ENCODE results near the gene CCR4. TPM values are rescaled to one million over a fixed set of nuclear protein-coding genes. Genes with fewer than 3 reads are reported as not detected.
"Not testable (repeated sequence)": the region's sequence is repeated elsewhere in the genome, so short reads cannot be mapped to it uniquely, and the experiment has no call there.

CCR4 gene
- total and polyA plus RNA-seq, 7 donors = 0.03 to 0.10 TPM; not detected in 5

- intact Hi-C loops (cut with DNase I) = no loop called here
Observed at GRCh38 chr3:32912046-32912445, 39.4 kb upstream of the CCR4 start.

GRCh38 chr3:32913790-32914446 lies 37.5 kb upstream of the CCR4 start:
- intact Hi-C loops (cut with DNase I) = no loop called here
- peak in 3 of 4 donors; percentile 46 to 77 (median 53) for ATAC-seq

More at GRCh38 chr3:32912046-32912445, 39.4 kb upstream of the CCR4 start:
- Histone ChIP-seq H3K4me3 (no peak overlapping the region), H3K4me1 (no peaks in the 10 kb centered on the region), H3K27ac (no peak overlapping the region), H3K27me3 (ENCODE audit: insufficient read depth in 3 of 3, low read length in 2 of 3) (no peaks in the 10 kb centered on the region), H3K36me3 (ENCODE audit: insufficient read depth in 1 of 2, low read depth in 1 of 2) (no peaks in the 10 kb centered on the region), H3K9me3 (no peaks in the 10 kb centered on the region)
- TF ChIP-seq CTCF (IDR thresholded peaks at IDR 0.05) = no peak
- ATAC-seq (no peak), DNase-seq (no peak)
- WGBS, 3 donors = 79 to 84% (median 83%) methylated on average over 1 of the region's 1 CpG

GRCh38 chr3:32919920-32920319 lies 31.5 kb upstream of the CCR4 start:
- no peak for TF ChIP-seq CTCF (IDR thresholded peaks at IDR 0.05)
- ATAC-seq (no peak), DNase-seq (no peak)
- H3K36me3 ChIP-seq (ENCODE audit: insufficient read depth in 1 of 2, low read depth in 1 of 2) = no peaks in the 10 kb centered on the region
- no peaks in the 10 kb centered on the region for H3K27me3 ChIP-seq (ENCODE audit: insufficient read depth in 3 of 3, low read length in 2 of 3)
- H3K9me3 ChIP-seq = no peaks in the 10 kb centered on the region
- intact Hi-C loops (cut with DNase I) = no loop called here
- H3K27ac ChIP-seq = no peak overlapping the region
- H3K4me3 ChIP-seq = no peak overlapping the region
- WGBS, 3 donors = 85 to 93% (median 87%) methylated on average over 2 of the region's 2 CpGs
- no peaks in the 10 kb centered on the region for H3K4me1 ChIP-seq

More at GRCh38 chr3:32913790-32914446, 37.5 kb upstream of the CCR4 start:
- H3K27me3 ChIP-seq (ENCODE audit: insufficient read depth in 3 of 3, low read length in 2 of 3) = no peaks in the 10 kb centered on the region
- no peaks in the 10 kb centered on the region for H3K9me3 ChIP-seq
- H3K27ac ChIP-seq = no peak overlapping the region
- 35 to 51% (median 38%) methylated on average over 7 of the region's 7 CpGs for WGBS, 3 donors
- TF ChIP-seq CTCF (IDR thresholded peaks at IDR 0.05) = no peak
- no peak overlapping the region for H3K4me3 ChIP-seq
- H3K36me3 ChIP-seq (ENCODE audit: insufficient read depth in 1 of 2, low read depth in 1 of 2) = no peaks in the 10 kb centered on the region
- H3K4me1 ChIP-seq = no peaks in the 10 kb centered on the region
- DNase-seq = peak; percentile 70 to 75

DNA sequence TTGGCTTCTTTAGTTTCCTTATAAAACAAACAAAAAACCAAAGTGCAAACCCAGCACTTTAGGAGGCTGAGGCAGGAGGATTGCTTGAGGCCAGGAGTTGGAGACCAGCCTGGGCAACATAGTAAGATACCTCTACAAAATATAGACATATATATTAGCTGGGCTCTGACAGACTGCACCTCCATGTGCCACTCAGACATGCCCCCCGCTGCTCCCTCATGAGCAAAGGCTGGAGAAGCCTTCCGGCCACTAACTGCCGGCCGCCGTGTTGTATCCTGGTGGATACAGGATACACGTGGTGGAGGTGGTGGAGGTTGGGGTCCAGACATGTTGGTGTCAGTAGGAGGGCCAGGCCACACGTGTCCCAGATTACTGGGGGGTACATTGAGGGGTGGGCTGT lies 29.4 kb upstream of the CCR4 start:
- ATAC-seq = no peak
- Histone ChIP-seq H3K4me1 (no peaks in the 10 kb centered on the region), H3K27me3 (ENCODE audit: insufficient read depth in 3 of 3, low read length in 2 of 3) (no peaks in the 10 kb centered on the region), H3K36me3 (ENCODE audit: insufficient read depth in 1 of 2, low read depth in 1 of 2) (no peaks in the 10 kb centered on the region), H3K27ac (no peak overlapping the region), H3K4me3 (no peak overlapping the region), H3K9me3 (no peaks in the 10 kb centered on the region)
- TF ChIP-seq CTCF (IDR thresholded peaks at IDR 0.05) = no peak
- intact Hi-C loops (cut with DNase I) = no loop called here
- DNase-seq = no peak
- 83 to 87% (median 86%) methylated on average over 7 of the region's 7 CpGs for WGBS, 3 donors

- Histone ChIP-seq H3K36me3 (ENCODE audit: insufficient read depth in 1 of 2, low read depth in 1 of 2) (no peaks in the 10 kb centered on the region), H3K4me3 (no peak overlapping the region), H3K27ac (no peak overlapping the region), H3K4me1 (no peaks in the 10 kb centered on the region), H3K9me3 (no peaks in the 10 kb centered on the region), H3K27me3 (ENCODE audit: insufficient read depth in 3 of 3, low read length in 2 of 3) (no peaks in the 10 kb centered on the region)
- no peak for DNase-seq
- TF ChIP-seq CTCF (IDR thresholded peaks at IDR 0.05) = no peak
- ATAC-seq = no peak
- WGBS, 3 donors = 84 to 97% (median 93%) methylated on average over 3 of the region's 3 CpGs
- intact Hi-C loops (cut with DNase I) = loop anchor here in 1 of 2 donors (5.0 to 10.0 kb wide), 2 partner anchors 198 to 415 kb away; no protein-coding TSS in a partner anchor
Observed at GRCh38 chr3:32930161-32930560, 21.3 kb upstream of the CCR4 start.

- not testable (repeated sequence) for ATAC-seq; H3K9me3 ChIP-seq; H3K36me3 ChIP-seq (ENCODE audit: insufficient read depth in 1 of 2, low read depth in 1 of 2); H3K4me1 ChIP-seq; H3K27me3 ChIP-seq (ENCODE audit: insufficient read depth in 3 of 3, low read length in 2 of 3); DNase-seq; H3K27ac ChIP-seq; H3K4me3 ChIP-seq
- 74 to 78% (median 78%) methylated on average over 2 of the region's 2 CpGs for WGBS, 3 donors
- intact Hi-C loops (cut with DNase I) = loop anchor here in 1 of 2 donors (5.0 to 10.0 kb wide), 2 partner anchors 199 to 416 kb away; no protein-coding TSS in a partner anchor
Observed at GRCh38 chr3:32931273-32931672, 20.2 kb upstream of the CCR4 start.
